Omental fat pad (tissue), 4 donors: ENCODE measurements around the gene C5orf15. TPM values are rescaled to one million over a fixed set of nuclear protein-coding genes. Genes with fewer than 3 reads are reported as not detected.
"Not testable (repeated sequence)": the region's sequence is repeated elsewhere in the genome, so short reads cannot be mapped to it uniquely, and the experiment has no call there.

ENCODE experiments used
- ATAC-seq: fragments of 150-250 bp; one replicate; pipeline ENCODE4 v1.9.1; 2016; ENCODE audit warnings: mild to moderate bottlenecking, moderate library complexity; ENCODE audit not compliant: low FRiP score
- DNase-seq: peaks from one replicate; pipeline ENCODE4 v3.0.0-alpha.2; 2019; ENCODE audit warnings: low spot score
- CTCF ChIP-seq, 3 donors: fragments of 450-650 bp; IDR thresholded peaks; one replicate each; pipeline ENCODE4 v1.5.1; 2016 to 2017; ENCODE audit warnings: antibody characterized with exemption in 3 of 3, mild to moderate bottlenecking in 3 of 3, moderate library complexity in 2 of 3
- total RNA-seq, 4 donors: library from RNA; depleted of rRNA; stranded (reverse); fragments of >200 nt; gene quantifications; one replicate each; pipeline ENCODE4 v1.1.0, GENCODE V29; 2016

C5orf15 gene
- total RNA-seq, 4 donors from 2014 or later = 31.3 to 53.1 (median 41.2) TPM

- TF ChIP-seq CTCF (IDR thresholded peaks at IDR 0.05) = no peak
- no peak for DNase-seq
- ATAC-seq = no peak
These were observed 25.0 kb downstream of the C5orf15 start for GRCh38 chr5:133943475-133943817.

GRCh38 chr5:133942614-133943474, 25.6 kb downstream of the C5orf15 start:
- no peak for TF ChIP-seq CTCF (IDR thresholded peaks at IDR 0.05)
- ATAC-seq = no peak
- DNase-seq = no peak

- DNase-seq (no peak), ATAC-seq (no peak)
- TF ChIP-seq CTCF (IDR thresholded peaks at IDR 0.05) = no peak
These were observed 26.8 kb downstream of the C5orf15 start for GRCh38 chr5:133941456-133942196.

GRCh38 chr5:133939668-133940067, 28.8 kb downstream of the C5orf15 start:
- no peak for TF ChIP-seq CTCF (IDR thresholded peaks at IDR 0.05)

GRCh38 chr5:133938929-133939328, 29.5 kb downstream of the C5orf15 start:
- DNase-seq (no peak), ATAC-seq (no peak)
- no peak for TF ChIP-seq CTCF (IDR thresholded peaks at IDR 0.05)

More at GRCh38 chr5:133939668-133940067, 28.8 kb downstream of the C5orf15 start:
- no peak for ATAC-seq
- no peak for DNase-seq

- no peak for TF ChIP-seq CTCF (IDR thresholded peaks at IDR 0.05)
- ATAC-seq = no peak
- DNase-seq = no peak
These were observed 30.2 kb downstream of the C5orf15 start for GRCh38 chr5:133938039-133938821.

- DNase-seq, ATAC-seq: not testable (repeated sequence)
These were observed 30.8 kb downstream of the C5orf15 start for GRCh38 chr5:133937628-133938027.
